ENCODE data around the gene FBXL7.

FBXL7 gene

GRCh38 chr5:15566306-15566705, 66.3 kb downstream of the FBXL7 start:
- DNase-seq: no peak
- in situ Hi-C loops (cut with HindIII; ENCODE audit: low pct_ligation_motif_present, low pct_unique_long_range_greater_than_20kb, low sequenced_read_pairs): no loop called here

- in situ Hi-C loops (cut with HindIII; ENCODE audit: low pct_ligation_motif_present, low pct_unique_long_range_greater_than_20kb, low sequenced_read_pairs): no loop called here
- no peak for DNase-seq
Measured at GRCh38 chr5:15566789-15567188, 66.8 kb downstream of the FBXL7 start.

DNA sequence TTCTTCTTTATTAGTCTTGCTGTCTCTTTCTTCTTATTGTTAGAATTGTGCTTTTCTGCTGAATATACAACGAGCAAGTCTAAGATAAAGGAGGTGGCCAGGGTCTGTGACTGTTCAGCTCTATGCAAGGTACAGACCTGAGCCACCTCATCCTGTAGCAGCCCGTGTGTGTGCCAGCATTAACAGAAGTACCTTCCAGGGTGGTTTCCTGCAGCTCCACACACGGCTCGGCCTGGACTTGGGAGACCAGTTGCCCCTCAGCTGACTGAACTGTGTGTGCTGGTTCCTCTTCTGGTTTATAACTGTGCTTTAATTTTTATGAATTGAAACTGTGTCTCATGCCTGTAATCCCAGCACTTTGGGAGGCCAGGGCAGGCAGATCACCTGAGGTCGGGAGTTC, 70.5 kb downstream of the FBXL7 start:
- DNase-seq: no peak
- in situ Hi-C loops (cut with HindIII; ENCODE audit: low pct_ligation_motif_present, low pct_unique_long_range_greater_than_20kb, low sequenced_read_pairs): no loop called here

- in situ Hi-C loops (cut with HindIII; ENCODE audit: low pct_ligation_motif_present, low pct_unique_long_range_greater_than_20kb, low sequenced_read_pairs): no loop called here
- no peak for DNase-seq
Measured at GRCh38 chr5:15571081-15571480, 71.1 kb downstream of the FBXL7 start.

GRCh38 chr5:15571618-15572017, 71.6 kb downstream of the FBXL7 start:
- in situ Hi-C loops (cut with HindIII; ENCODE audit: low pct_ligation_motif_present, low pct_unique_long_range_greater_than_20kb, low sequenced_read_pairs): no loop called here

GRCh38 chr5:15573590-15573989, 73.6 kb downstream of the FBXL7 start:
- DNase-seq: no peak
- in situ Hi-C loops (cut with HindIII; ENCODE audit: low pct_ligation_motif_present, low pct_unique_long_range_greater_than_20kb, low sequenced_read_pairs): no loop called here

More at GRCh38 chr5:15571618-15572017, 71.6 kb downstream of the FBXL7 start:
- DNase-seq: no peak

DNA sequence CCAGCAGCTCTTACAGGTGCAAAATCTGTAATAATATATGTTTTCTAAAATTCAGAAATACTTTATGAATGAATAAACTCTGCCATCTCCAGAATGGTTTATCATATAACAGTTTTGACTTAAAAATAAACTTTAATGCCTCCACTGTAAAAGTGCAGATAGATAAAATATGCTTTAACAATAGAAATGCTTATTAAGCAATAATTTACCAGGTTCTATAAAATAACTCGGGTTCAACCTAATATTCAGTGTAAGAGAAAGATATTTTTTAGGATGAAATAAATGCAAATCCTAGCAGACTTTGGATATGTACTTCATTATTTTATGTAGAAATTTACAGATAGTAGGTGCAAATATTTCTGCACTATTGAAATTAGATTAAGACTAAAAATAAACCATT, 74.1 kb downstream of the FBXL7 start:
- no peak for DNase-seq
- in situ Hi-C loops (cut with HindIII; ENCODE audit: low pct_ligation_motif_present, low pct_unique_long_range_greater_than_20kb, low sequenced_read_pairs): no loop called here

DNA sequence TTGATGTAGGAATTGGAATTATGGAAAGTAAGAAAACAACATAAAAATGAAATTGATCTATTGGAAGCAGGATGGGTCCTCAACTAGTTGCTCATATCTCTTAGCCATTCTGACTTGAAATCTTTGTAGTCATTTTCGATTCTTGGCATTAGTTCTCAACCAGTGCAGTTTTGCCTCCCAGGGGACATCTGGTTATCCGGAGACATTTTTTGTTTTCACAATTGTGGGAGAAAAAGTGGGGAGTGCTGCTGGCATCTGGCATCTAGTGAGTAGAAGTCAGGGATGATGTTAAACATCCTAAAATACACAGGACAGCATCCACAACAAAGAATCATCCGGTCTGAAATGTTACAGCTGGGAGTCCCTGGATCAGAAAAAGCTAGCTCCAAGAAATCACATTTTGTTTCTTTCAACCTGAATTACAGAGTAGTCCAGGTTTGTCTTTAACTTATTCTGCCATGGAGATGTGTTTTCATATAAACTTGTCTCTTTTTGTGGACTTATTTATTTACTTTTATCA, 74.9 kb downstream of the FBXL7 start:
- in situ Hi-C loops (cut with HindIII; ENCODE audit: low pct_ligation_motif_present, low pct_unique_long_range_greater_than_20kb, low sequenced_read_pairs): no loop called here
- no peak for DNase-seq

GRCh38 chr5:15575666-15576065, 75.7 kb downstream of the FBXL7 start:
- no peak for DNase-seq
- in situ Hi-C loops (cut with HindIII; ENCODE audit: low pct_ligation_motif_present, low pct_unique_long_range_greater_than_20kb, low sequenced_read_pairs): no loop called here

GRCh38 chr5:15577132-15577531, 77.2 kb downstream of the FBXL7 start:
- in situ Hi-C loops (cut with HindIII; ENCODE audit: low pct_ligation_motif_present, low pct_unique_long_range_greater_than_20kb, low sequenced_read_pairs): no loop called here

DNA sequence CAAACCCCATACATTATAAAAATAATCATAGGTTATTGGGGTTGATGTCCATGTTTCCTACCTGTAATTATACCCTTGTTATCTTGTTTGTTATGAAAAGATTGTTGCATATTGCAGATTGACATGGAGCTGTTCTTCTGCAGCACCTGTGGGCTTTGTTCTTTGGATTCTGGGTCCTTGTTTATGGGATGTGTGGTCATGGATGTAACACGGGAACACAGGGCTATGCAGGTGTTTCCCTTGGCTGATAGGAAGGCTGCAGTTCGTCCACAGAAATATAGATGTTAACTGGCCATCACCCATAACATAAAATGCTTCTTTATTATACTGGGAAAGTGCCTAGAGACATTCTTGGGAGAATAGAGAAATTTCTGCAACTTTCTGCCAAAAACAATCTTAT, 77.9 kb downstream of the FBXL7 start:
- DNase-seq: no peak
- in situ Hi-C loops (cut with HindIII; ENCODE audit: low pct_ligation_motif_present, low pct_unique_long_range_greater_than_20kb, low sequenced_read_pairs): no loop called here

More at GRCh38 chr5:15577132-15577531, 77.2 kb downstream of the FBXL7 start:
- DNase-seq: no peak

DNA sequence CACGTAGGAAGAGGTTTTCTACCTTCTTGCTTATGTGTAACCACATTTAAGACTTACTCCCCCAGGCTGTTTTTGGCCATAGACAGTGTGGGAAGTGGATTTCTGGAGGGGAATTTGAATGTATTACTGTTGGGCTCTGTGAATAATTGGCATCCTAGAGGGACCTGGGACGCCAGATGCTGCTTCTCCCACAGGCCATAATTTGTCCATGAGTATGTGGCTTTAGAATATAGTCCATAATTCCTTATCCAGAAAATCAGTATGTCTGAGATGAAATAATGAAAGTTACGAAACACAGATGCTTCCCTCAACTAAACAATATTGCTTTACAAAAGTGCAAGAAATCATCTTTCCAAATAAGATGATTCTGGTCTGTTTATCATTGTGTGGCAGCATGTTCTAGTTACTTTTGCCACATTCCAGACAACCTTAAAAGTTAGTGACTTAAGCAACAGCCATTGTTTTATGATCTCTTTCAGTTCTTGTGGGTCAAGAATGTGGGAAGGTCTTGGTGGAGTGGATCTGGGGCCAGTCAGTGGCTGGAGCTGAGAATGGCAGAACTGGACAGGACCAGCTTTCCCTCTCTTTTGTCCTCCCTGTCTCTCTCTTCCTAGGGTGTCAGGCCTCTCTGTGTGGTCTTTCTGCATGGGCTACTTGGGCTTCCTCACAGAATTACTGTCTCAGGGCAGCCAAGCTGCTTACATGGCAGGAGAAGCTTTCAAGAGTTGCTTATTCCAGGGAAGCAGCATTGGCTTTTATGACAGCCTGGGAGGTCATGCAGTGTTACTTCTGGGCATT, 79.4 kb downstream of the FBXL7 start:
- in situ Hi-C loops (cut with HindIII; ENCODE audit: low pct_ligation_motif_present, low pct_unique_long_range_greater_than_20kb, low sequenced_read_pairs): no loop called here
- no peak for DNase-seq

- no peak for DNase-seq
- in situ Hi-C loops (cut with HindIII; ENCODE audit: low pct_ligation_motif_present, low pct_unique_long_range_greater_than_20kb, low sequenced_read_pairs): no loop called here
Measured at GRCh38 chr5:15584528-15584927, 84.5 kb downstream of the FBXL7 start.

GRCh38 chr5:15585128-15585527, 85.1 kb downstream of the FBXL7 start:
- DNase-seq: no peak
- in situ Hi-C loops (cut with HindIII; ENCODE audit: low pct_ligation_motif_present, low pct_unique_long_range_greater_than_20kb, low sequenced_read_pairs): no loop called here

- in situ Hi-C loops (cut with HindIII; ENCODE audit: low pct_ligation_motif_present, low pct_unique_long_range_greater_than_20kb, low sequenced_read_pairs): no loop called here
Measured at GRCh38 chr5:15585841-15586591, 86.0 kb downstream of the FBXL7 start.

DNA sequence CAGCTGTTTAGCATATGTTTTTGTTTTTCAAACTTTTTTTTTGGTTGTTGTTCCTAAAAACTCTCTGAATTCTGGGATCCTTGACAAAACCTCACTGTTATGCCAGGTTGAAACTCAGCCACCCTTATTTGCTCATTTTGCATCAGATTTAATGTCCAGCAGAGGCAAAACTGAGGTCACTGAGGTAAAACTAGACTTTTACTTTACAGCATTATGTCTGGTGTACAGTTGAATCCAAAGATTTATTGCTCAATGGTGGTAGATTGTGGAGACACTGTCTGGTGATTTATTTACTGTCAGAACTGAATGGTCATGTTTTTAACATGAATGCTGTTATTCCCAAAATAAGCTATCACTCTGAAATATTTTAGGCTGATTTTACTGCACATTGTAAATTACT, 87.9 kb downstream of the FBXL7 start:
- in situ Hi-C loops (cut with HindIII; ENCODE audit: low pct_ligation_motif_present, low pct_unique_long_range_greater_than_20kb, low sequenced_read_pairs): no loop called here
- DNase-seq: no peak

More at GRCh38 chr5:15585841-15586591, 86.0 kb downstream of the FBXL7 start:
- DNase-seq: no peak

DNA sequence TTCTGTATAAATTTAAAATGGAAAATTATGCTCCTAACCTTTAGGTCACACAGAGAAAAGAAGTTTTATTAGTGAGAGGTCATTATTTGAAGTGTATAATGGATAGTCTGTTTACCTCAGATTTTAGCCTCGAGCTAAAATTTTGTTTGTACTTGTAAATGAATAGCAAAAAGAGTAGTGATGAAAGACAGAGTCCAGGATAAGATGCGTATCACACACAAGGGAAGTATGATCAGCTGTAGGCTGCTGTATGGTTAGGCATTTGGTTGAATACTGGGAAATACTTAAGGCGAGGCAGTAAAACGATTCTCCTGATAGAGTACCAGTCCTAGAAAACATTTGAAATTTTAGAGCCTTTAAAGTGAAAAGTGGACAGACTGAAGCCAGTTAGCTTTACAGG, 92.7 kb downstream of the FBXL7 start:
- in situ Hi-C loops (cut with HindIII; ENCODE audit: low pct_ligation_motif_present, low pct_unique_long_range_greater_than_20kb, low sequenced_read_pairs): no loop called here
- DNase-seq: no peak

DNA sequence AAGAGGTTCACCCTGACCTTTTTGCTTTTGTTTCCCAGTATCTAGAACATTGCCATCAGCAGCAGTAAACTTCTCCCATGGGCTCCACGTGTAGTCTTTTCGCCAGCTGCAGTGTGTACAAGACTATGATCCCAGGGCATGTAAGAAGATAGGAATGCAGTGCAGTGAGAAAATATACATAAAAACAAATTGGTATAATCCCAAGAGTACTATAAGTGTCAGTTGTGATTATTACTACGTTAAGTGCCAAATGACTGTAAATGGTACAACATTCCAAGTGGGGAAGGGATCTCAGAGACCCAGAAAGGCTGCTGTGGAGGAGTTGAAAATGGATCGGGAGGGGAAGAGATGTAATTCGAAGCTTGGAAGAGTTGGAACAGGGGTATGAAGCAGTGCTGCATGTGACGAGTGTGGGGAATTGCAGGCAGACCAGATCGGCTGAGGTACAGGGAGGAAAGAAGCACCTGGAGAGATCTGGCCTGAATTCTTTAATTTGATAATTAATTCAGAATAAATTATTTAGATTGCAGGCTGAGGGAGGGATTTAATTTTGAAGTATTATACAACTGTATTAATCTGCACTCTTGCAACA, 95.1 kb downstream of the FBXL7 start:
- in situ Hi-C loops (cut with HindIII; ENCODE audit: low pct_ligation_motif_present, low pct_unique_long_range_greater_than_20kb, low sequenced_read_pairs): no loop called here
- DNase-seq: no peak

DNA sequence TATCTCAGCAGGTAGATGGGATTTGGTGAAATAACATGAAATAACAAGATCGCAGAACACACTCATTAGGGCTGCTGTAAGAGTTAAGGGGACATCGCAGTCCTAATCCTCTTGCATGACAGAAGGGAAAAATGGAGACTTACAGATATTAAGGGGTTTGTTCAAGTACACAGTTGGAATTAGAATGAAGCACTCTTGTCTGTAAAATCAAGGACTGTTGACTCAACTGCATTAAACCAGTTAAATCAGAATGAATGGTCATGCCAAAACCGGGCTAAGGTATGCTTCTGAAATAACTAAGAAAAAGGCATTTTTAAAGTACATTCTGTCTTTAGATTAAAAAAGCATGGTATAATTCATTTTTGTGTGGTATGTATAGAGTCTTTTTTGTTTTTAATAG, 95.9 kb downstream of the FBXL7 start:
- DNase-seq: no peak
- in situ Hi-C loops (cut with HindIII; ENCODE audit: low pct_ligation_motif_present, low pct_unique_long_range_greater_than_20kb, low sequenced_read_pairs): no loop called here

Data from ACHN (cell line).